RWPE2 (cell line): Measurements from ENCODE around the gene ZNF622.

Experiments used
- ATAC-seq: fragments of 200-7000 bp; cut with Tn5 transposase; 3 replicates; pipeline ENCODE4 v1.9.1; 2021; ENCODE audit warnings: low read depth
- DNase-seq: peaks from one replicate; pipeline ENCODE4 v3.0.0-alpha.2; 2020; ENCODE audit warnings: low spot score
- H3K27ac ChIP-seq: fragments of 450-650 bp; 2 replicates; pipeline ENCODE4 v1.5.1; 2017; ENCODE audit warnings: mild to moderate bottlenecking; ENCODE audit not compliant: poor library complexity, severe bottlenecking
- H3K27me3 ChIP-seq: fragments of 250-450 bp; sonication (Bioruptor Pico); 2 replicates; pipeline ENCODE4 v1.5.1; 2021; ENCODE audit warnings: mild to moderate bottlenecking, moderate library complexity; ENCODE audit not compliant: insufficient read depth, poor library complexity, severe bottlenecking
- H3K36me3 ChIP-seq: fragments of 250-450 bp; sonication (Bioruptor Pico); 2 replicates; pipeline ENCODE4 v1.5.1; 2020; ENCODE audit warnings: low read depth, mild to moderate bottlenecking, moderate library complexity
- H3K4me1 ChIP-seq: fragments of 250-450 bp; sonication (Bioruptor Pico); 2 replicates; pipeline ENCODE4 v1.5.1; 2021; ENCODE audit warnings: mild to moderate bottlenecking, moderate library complexity; ENCODE audit not compliant: insufficient read depth, poor library complexity, severe bottlenecking
- H3K4me3 ChIP-seq: fragments of 250-450 bp; sonication (Bioruptor Pico); 2 replicates; pipeline ENCODE4 v1.5.1; 2021; ENCODE audit warnings: mild to moderate bottlenecking, moderate library complexity; ENCODE audit not compliant: severe bottlenecking
- H3K9me3 ChIP-seq: fragments of 250-450 bp; sonication (Bioruptor Pico); 2 replicates; pipeline ENCODE4 v1.5.1; 2021; ENCODE audit warnings: mild to moderate bottlenecking, moderate library complexity; ENCODE audit not compliant: severe bottlenecking
- CTCF ChIP-seq: fragments of 450-650 bp; IDR thresholded peaks from one replicate; pipeline ENCODE4 v1.5.1; 2017; ENCODE audit warnings: mild to moderate bottlenecking, moderate library complexity; ENCODE audit not compliant: poor library complexity, severe bottlenecking

ZNF622 gene

GRCh38 chr5:16461782-16462181 lies 3.8 kb downstream of the ZNF622 start:
- Histone ChIP-seq H3K27ac (no peak overlapping the region), H3K27me3 (no peaks in the 10 kb centered on the region), H3K4me1 (peaks cover 9% of the 10 kb centered on the region), H3K9me3 (no peaks in the 10 kb centered on the region), H3K36me3 (peaks cover 72% of the 10 kb centered on the region), H3K4me3 (no peak overlapping the region)
- DNase-seq (no peak), ATAC-seq (no peak)
- no peak for TF ChIP-seq CTCF

- Histone ChIP-seq H3K4me1 (peaks cover 11% of the 10 kb centered on the region), H3K27me3 (no peaks in the 10 kb centered on the region), H3K9me3 (no peaks in the 10 kb centered on the region), H3K4me3 (no peak overlapping the region), H3K27ac (no peak overlapping the region), H3K36me3 (peaks cover 78% of the 10 kb centered on the region)
- no peak for ATAC-seq
- no peak for DNase-seq
- no peak for TF ChIP-seq CTCF
Measured at GRCh38 chr5:16461026-16461425, 4.6 kb downstream of the ZNF622 start.

- no peaks in the 10 kb centered on the region for H3K27me3 ChIP-seq
- H3K27ac ChIP-seq, result no peak overlapping the region
- no peak for TF ChIP-seq CTCF
- H3K4me3 ChIP-seq, result no peak overlapping the region
- H3K4me1 ChIP-seq, result peaks cover 12% of the 10 kb centered on the region
- H3K9me3 ChIP-seq, result no peaks in the 10 kb centered on the region
- peaks cover 93% of the 10 kb centered on the region for H3K36me3 ChIP-seq
- ATAC-seq (no peak), DNase-seq (no peak)
Measured at GRCh38 chr5:16459451-16459850, 6.1 kb downstream of the ZNF622 start.

- ATAC-seq, result no peak
- peaks cover 91% of the 10 kb centered on the region for H3K36me3 ChIP-seq
- peaks cover 5% of the 10 kb centered on the region for H3K4me1 ChIP-seq
Measured at GRCh38 chr5:16457853-16458252, 7.7 kb downstream of the ZNF622 start.

GRCh38 chr5:16457451-16457850 lies 8.1 kb downstream of the ZNF622 start:
- no peaks in the 10 kb centered on the region for H3K27me3 ChIP-seq
- H3K36me3 ChIP-seq, result peaks cover 91% of the 10 kb centered on the region
- no peaks in the 10 kb centered on the region for H3K9me3 ChIP-seq
- ATAC-seq (no peak), DNase-seq (no peak)
- no peak for TF ChIP-seq CTCF
- H3K4me1 ChIP-seq, result peaks cover 5% of the 10 kb centered on the region
- no peak overlapping the region for H3K27ac ChIP-seq
- no peak overlapping the region for H3K4me3 ChIP-seq

More at GRCh38 chr5:16457853-16458252, 7.7 kb downstream of the ZNF622 start:
- Histone ChIP-seq H3K4me3 (no peak overlapping the region), H3K27ac (no peak overlapping the region), H3K27me3 (no peaks in the 10 kb centered on the region), H3K9me3 (no peaks in the 10 kb centered on the region)
- no peak for DNase-seq
- no peak for TF ChIP-seq CTCF
